ENCODE measurements around the gene GABRA6.

DNA sequence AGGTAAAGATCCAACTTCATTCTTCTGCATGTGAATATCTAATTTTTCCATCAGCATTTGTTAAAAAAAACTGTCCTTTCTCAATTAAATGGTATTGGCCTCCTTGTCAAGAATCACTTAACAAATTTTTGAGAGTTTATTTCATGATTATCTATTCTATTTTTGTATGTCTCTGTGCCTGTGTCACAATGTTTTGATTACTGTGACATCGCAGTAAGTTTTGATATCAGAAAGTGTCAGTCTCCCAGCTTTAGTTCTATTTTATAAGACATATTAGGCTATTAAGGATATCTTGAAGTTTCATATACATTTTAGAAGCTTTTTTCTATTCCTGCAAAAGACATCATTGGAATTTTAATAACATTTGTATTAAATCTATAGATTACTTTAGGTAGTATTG, 33.6 kb downstream of the GABRA6 start:
- TF ChIP-seq, protein P1, sequence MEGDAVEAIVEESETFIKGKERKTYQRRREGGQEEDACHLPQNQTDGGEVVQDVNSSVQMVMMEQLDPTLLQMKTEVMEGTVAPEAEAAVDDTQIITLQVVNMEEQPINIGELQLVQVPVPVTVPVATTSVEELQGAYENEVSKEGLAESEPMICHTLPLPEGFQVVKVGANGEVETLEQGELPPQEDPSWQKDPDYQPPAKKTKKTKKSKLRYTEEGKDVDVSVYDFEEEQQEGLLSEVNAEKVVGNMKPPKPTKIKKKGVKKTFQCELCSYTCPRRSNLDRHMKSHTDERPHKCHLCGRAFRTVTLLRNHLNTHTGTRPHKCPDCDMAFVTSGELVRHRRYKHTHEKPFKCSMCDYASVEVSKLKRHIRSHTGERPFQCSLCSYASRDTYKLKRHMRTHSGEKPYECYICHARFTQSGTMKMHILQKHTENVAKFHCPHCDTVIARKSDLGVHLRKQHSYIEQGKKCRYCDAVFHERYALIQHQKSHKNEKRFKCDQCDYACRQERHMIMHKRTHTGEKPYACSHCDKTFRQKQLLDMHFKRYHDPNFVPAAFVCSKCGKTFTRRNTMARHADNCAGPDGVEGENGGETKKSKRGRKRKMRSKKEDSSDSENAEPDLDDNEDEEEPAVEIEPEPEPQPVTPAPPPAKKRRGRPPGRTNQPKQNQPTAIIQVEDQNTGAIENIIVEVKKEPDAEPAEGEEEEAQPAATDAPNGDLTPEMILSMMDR (IDR thresholded peaks at IDR 0.05): no peak
- TF ChIP-seq POLR2A (IDR thresholded peaks at IDR 0.05): no peak

Data from Peyer's patch (tissue), 4 donors.